ENCODE data around the gene METRNL. TPM values are rescaled to one million over a fixed set of nuclear protein-coding genes. Genes with fewer than 3 reads are reported as not detected.
"Not testable (repeated sequence)": the region's sequence is repeated elsewhere in the genome, so short reads cannot be mapped to it uniquely, and the experiment has no call there.

METRNL gene
- total RNA-seq, 1 experiment from 2014 or later: 203 TPM

DNA sequence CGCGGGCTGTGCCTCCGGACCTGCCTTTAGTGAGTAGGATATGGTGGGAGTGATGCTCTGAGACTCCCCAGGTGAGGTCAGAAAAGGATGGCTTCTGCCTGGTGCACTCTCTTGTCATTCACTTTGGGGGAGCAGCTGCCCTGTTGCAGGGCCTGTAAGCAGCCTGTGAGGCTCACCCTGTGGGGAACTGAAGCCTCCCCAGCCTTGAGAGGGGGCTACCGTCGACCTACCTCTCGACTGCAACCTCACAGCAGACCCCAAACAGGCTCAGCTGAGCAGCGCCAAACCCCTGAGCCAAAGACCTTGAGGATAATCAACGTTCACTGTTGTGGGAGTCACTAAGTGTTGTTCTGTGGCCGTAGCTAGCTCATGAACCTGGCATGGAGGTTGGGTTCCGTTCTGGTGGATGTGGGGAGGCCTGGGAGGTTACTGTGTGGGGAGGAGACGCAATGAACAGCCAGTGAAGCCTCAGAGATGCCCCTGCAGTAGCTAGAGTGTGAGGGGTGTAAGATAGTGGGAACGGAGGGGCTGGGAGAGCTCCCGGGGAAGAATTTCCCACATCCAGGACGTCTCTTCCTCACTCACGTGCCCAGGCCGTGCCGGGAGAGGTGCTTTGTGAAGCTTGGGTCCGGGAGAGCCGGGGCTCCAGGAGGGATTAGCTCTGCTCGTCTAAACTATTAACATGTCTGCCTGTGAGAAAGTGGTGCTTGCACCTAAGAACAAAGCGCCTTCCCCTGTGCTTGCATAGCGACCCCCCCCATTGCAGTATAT is 38.8 kb downstream of the METRNL start:
- no peak for DNase-seq (ENCODE audit: low spot score)

DNA sequence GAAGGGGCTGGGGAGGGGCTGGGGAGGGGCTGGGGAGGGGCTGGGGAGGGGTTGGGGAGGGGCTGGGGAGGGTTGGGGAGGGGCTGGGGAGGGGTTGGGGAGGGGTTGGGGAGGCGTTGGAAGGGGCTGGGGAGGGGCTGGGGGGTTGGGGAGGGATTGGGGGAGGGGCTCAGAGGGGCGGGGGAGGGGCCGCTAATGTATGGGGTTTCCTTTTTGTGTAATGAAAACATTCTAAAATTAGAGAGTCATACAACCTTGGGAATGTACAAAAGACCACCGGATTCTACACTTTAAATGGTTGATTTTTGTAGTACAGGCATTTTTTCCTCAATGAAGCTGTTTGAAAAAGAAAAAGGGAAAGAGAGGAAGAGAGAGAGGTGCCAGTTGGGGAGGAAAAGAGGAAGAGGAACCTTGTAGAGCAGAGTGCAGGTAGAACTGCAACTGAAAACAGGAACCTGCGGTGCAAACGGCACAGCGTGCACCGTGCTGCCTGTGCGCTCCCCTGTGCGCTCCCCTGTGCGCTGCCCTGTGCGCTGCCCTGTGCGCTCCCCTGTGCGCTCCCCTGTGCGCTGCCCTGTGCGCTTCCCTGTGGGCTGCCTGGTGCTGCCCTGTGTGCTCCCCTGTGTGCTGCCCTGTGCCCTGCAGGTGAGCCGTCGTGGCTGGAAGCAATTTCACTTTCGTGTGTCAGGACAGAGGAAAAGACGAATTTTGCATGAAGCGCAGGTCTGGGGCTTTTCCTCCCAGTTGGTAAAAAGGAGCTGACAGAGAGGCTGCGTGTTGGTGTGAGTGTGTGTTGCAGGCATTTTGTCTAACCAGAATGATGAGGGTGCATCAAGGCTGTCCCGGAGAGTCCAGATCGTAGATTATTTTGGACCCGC is 40.8 kb downstream of the METRNL start:
- no peak for DNase-seq (ENCODE audit: low spot score)

DNA sequence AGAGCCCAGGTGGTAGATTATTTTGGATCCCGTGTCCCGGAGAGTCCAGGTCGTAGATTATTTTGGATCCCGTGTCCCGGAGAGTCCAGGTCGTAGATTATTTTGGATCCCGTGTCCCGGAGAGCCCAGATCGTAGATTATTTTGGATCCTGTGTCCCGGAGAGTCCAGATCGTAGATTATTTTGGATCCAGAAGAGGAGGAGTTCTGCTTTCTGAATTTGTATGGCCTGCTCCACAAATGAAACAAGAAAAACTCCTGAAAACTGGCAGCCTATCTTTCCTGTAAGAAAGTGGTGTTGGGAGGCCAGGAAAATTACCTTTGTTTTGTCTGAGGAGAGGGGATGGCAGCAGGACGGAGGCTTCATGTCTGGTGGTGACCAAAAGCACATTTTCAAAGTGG is 42.1 kb downstream of the METRNL start:
- not testable (repeated sequence) for DNase-seq (ENCODE audit: low spot score)

DNA sequence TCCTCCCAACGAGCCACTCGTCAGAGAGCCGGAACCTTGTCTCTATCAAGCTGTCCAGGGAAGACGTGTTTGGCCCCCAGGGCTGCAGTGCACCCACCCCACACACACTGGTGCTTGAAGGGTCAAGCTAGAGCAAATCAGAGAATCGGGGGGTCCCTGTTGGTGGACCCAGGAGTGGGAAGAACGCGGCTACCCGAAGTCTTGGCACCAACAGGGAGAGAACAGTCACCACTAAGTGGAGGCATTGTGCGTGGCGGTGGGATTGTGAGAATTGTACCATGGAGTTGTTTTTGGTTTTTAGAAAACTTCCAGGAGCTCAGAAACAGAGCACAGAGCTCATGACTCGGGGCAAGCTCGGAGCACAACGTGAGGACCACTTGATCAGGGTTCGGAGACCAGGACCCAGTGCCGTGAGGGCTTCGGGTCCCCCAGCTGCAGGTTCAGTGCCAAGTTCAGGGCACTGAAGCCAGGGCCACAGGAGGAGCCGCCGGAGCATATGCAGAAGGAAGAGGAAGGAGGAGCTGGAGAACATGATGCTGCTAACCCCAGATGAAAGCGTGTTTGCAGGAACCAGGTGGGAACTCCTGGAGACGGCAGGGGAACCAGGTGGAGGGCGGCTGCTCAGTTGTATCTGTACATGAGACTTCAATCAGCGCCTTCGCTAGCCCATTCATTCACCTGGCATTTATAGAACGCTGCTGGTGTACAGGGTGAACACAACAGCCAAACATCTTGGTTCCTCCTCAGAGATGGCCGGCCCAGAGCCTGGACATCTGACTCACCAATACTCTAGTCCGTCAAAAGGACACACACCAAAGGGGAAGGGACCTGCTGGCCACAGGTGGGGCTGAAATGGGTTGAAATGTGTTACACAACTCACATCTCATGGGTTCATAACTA is 42.8 kb downstream of the METRNL start:
- no peak for DNase-seq (ENCODE audit: low spot score)

DNA sequence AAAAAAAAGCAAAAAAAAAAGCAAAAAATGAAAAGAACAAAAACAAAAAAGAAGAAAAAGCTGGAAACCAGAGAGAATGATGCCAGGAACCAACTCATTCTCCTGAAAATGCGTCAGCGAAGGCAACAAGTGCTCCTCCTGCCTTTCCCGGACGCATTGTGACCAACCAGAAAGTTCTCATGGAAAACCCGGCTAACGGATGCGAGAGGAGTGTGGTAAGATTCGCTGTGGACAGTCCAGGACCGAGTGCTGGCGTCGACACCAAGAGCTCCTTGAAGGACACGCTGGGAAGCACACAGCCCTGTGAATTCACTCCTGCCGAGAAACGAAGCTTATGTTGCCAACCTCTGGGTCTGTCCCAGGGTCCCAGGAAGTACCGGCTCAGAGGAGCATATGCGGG is 43.4 kb downstream of the METRNL start:
- no peak for DNase-seq (ENCODE audit: low spot score)

DNA sequence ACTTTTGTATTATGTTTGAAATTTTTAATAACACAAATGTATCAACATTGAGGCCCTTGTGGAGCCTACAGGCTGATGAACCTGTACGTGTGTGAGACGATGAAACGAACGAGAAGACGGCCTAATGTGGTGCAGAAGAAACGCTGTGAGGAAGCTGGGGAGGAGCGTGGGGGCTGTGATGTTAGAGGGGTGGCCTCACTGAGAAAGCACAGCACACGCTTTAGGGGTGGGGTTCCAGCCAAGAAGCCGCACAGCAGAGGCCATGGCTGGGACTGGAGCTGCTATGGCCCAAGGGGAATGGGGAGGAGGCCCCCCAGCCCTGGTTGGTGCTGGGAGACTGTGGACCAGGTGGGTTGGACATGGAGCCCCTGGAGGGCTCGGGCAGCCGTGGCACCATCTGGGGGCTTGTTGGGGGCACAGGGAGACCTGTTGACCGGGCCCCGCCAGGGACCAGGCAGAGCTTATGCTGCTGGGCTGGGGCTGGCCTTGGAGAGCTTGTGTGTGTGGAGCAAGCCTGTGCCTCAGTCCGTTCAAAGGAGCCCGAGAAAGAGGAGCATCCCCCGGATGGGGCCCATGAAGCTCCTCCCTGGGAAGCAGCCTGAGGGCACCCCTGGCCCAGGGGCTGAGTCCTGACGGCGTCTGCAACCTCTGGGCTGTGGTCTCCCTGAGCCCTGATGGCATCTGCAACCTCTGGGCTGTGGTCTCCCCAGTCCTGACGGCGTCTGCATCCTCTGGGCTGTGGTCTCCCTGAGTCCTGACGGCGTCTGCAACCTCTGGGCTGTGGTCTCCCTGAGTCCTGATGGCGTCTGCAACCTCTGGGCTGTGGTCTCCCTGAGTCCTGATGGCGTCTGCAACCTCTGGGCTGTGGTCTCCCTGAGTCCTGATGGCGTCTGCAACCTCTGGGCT is 44.7 kb downstream of the METRNL start:
- DNase-seq (ENCODE audit: low spot score): no peak

DNA sequence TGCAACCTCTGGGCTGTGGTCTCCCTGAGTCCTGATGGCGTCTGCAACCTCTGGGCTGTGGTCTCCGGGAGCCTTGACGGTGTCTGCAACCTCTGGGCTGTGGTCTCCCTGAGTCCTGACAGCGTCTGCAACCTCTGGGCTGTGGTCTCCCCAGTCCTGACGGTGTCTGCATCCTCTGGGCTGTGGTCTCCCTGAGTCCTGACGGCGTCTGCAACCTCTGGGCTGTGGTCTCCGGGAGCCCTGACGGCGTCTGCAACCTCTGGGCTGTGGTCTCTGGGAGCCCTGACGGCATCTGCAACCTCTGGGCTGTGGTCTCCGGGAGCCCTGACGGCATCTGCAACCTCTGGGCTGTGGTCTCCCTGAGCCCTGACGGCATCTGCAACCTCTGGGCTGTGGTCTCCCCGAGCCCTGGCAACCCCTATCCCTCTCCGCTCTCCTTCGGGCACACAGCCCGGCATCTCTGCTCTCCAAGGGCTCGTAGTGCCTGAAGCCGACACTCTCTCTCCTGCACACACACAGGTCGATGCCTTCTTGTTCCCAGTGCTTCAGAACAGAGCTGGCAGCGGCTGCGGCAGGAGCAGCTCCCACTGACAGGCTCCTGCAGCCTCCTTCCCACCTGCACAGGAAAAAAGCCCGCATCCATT is 45.6 kb downstream of the METRNL start:
- DNase-seq (ENCODE audit: low spot score): no peak

DNA sequence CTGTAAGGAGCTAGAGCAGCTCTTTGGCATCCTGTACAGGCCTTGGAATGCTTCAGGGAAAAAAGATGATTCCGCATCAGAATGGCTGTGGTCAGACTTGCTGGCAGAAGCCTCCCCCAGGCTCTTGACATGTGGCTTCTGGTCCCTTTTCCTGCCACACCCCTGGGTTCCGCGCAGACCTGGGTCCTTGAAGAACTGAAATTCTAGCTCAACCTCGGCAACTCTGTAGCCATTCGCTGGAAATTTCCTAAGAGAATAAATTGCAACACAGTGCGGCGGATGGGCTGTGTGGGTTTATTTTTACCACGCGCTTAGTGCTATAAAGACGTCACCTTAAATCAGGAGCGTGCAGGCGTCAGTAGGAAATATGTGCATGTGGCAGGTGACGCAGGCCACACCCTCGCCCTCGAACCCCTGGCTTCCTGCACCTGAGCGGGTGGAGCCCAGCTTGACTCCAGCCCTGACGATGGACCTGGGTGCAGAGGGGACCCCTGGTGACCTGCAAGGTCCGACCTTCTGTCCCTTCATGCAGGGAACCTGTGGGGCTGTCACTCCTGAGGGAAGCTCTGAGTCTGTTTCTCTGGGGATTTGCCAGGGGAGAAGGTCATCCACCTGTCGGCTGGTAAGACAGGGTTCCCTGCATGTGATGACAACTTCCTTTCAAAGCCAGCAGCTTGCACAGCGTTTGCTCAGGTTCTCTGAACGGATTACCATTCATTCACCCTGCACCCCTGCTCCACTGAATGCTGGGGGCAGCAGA is 46.3 kb downstream of the METRNL start:
- no peak for DNase-seq (ENCODE audit: low spot score)

DNA sequence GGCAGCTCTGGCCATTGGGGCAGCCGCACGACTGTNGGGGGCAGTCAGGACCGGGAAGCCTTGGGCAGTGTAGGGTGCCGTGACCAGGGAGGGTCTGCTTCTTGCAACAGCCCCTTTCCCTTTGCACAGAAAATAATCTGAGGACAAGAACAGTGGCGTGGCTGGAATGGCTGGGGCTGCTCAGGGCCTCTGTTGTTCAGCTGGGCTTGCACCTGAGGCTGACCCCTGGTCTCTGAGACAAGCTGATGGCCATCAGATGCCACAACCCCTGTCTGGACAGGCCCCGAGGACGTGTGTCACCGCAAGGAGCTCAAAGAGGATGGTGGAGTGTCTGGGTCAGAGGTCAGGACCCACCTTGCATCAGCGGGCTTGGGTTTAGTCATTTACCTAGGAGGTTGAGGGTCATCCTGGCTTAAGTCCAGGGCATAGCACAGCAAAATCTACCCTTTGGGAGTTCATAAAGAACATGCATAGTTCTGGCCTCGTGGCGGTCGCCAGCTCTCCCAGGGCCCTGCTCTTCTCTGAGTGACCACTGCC is 46.9 kb downstream of the METRNL start:
- DNase-seq (ENCODE audit: low spot score): no peak

DNA sequence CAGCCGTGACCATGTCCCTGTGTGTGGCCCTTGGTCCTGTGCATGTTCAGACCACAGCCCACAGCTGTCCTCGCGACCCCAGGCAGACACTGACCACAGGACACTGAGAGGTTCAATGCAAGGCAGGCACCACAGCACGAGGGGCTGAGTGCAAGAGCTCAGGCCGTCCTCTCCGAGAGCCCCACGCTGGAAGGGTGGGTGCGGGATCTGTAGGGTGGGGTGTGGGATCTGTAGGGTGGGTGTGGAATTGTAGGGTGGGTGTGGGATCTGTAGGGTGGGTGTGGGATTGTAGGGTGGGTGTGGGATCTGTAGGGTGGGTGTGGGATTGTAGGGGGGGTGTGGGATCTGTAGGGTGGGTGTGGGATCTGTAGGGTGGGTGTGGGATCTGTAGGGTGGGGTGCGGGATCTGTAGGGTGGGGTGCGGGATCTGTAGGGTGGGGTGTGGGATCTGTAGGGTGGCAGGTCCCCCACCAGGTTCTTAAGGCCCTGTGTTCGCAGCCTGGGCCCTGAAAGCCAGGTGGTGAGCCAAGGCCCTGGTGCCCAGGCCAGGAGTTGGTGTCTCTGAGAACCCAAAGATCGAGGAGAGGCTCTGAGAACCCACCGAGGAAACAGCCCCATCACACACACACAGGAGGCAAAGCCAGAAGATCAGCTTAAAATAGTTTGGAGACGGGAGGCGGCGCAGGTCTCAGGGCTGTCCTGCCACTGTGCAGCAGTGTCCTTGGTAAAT is 48.2 kb downstream of the METRNL start:
- DNase-seq (ENCODE audit: low spot score): no peak

DNA sequence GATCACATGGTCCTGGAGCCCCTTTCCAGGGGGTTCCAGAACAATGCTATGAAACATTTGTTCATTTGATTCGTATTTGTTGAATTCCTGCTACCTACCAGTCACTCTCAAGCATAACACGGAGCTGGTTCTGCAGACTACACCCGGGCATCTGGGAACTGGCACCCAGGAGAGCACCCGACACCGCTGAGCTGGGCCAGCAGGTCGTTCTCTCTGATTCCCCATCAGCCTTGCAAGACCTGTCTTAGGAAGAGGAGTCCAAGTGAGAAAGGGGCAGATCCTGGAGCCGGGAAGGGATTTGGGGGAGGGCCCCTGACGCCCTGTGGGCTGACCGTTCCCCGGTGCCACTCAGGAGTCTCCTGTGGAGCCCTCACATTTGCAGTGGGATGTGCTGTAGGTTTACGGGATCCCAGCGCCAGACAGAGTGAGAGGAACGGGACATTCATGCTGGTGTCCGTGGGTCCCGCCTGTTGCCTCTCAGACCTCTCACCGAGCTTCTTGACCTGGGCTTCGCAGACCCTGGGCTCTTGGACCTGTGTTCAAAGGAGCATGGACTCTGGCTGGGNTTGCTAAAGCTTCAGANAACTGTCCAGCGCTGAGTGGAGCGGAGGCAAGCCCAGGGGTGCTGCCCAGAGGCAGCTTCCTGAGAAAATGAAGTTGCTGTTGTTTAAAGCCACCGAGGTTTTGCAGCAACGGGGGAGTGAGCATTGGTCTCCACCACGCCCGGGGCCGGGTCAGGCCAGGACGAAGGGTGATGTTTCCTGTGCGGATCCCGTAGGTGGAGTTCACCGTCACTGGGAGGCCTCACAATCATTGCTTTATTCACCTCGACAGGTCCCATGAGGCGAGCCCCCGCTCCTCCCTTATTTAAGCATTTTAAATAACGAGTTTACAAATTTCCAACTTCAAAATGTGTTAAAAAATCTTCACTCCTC is 49.2 kb downstream of the METRNL start:
- DNase-seq (ENCODE audit: low spot score): no peak

DNA sequence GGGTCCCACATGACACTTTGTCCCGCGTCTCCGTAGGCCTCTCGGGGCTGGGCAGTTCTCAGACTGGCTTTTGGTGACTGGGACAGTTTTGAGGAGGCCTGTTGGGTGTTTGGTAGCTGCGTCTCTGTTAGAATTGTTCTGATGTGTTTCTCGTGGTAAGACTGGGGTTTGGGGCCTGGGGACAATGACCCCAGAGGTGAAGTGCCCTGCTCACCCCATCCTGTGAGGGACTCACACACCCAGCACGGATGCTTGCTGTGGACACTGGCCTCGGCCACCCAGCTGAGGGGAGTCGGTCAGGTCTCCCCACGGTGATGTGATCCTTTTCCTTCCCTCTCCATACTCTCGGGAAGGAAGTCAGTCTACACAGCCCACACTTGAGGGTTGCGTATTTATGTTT is 50.3 kb downstream of the METRNL start:
- DNase-seq (ENCODE audit: low spot score): no peak

DNA sequence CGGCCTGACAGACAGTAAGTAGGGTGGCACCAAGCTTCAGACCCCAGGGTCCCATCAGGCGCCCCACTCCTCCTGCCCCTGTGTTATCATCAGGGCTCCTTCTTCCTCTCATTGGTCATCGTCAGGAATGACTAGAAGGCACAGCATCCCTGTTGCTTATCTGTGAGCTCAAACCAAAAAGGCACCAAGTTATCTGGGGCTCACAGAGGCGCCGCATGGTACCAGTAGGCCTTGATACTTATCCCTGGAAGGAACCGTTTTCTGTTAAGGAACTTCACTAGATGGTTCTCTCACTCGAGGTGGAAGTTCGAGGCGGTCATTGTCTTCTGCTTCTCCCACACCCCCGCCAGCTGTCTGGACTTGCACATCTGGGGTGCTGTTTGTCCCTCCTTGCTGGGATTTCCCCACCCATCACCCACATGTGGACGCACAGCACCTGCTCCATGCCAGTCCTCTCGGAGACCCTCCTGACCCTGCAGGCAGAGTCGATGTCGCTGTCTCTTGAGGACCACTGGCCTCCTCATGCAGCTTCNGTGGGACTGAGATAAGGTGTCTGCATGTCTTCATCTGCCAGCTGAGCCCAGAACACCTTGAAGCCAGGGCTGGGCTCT is 52.1 kb downstream of the METRNL start:
- no peak for DNase-seq (ENCODE audit: low spot score)

DNA sequence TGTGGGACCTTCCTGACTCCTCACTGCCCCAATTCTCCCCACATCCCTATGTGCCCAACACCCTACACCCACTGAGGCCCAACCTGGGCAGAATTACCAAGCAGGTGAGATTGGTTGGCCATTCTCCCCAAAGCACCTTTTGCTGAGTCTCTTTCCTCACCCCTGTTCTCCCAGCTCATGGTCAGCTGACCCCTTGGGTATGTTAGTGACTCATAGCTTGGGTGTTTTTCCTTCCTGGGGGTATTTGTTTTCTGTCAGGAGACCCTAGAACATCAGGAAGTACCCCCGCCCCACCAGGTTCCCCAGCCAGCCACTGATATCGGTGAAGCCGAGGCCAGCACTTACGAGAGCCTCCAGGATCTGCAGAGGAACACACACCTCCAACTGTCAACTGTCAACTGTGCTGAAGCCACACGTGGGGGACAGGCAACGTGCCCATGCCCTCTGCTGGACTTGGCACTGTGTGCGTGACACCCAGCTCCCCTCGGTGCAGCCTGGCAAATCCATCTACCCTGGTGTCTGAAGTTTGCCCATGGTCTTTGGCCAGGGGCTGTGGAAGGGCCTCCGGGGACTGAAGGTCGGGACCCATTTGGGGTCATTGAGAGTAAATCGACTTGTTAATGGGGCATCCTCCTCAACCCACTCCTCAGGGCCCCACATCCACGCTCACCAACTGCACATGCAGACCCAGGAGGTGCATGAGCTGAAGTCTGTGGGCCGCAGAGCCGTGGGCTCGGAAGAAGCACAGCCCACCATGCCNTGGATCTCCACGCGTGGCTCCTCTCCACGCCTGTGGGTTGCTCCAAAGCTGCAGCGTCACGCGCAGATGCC is 53.1 kb downstream of the METRNL start:
- DNase-seq (ENCODE audit: low spot score): no peak

DNA sequence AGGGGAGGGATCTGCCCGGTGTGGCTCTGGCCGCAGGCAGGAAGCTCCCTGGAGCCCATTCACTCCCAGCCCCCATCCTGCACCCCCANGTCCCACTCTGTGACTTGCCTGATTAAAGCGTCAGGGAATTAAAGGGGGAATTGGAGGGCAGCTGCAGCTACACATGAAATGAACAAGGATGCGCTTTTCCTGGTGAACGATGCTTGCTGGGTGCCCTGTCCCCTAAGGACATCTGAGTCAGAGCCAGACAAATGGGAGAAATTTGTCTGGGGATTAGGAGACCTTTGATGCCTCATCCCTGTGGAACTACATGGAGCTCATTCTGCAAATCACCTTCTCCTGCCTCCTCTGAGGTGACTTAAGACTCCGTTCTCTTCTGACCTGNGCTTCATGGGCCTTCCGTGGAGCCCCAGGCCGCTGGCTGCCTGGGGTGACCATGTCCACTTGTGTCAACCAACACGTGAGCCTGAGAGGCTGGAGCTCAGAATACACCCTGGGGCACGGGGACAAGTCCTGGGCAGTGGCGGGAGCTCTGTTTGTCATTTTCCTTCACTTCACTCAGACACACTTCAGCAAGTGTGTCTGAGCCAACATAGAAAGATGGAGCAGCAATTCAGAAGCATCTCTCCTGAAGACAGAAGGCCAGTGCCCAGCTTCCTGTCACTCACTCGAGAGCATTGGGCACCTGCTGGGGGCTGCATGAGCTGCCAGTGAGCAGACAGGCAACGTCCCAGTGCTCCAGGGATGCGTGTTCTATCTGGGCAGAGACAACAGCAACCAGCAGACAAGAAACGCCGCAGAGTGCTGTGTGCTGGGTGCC is 54.1 kb downstream of the METRNL start:
- no peak for DNase-seq (ENCODE audit: low spot score)
